Left colon (tissue), 2 donors: ENCODE data around the gene UROS. TPM values are rescaled to one million over a fixed set of nuclear protein-coding genes. Genes with fewer than 3 reads are reported as not detected.

Source experiments
- ATAC-seq: fragments of 200-7000 bp; cut with Tn5 transposase; one replicate; pipeline ENCODE4 v1.9.1; 2020; ENCODE audit warnings: mild to moderate bottlenecking, moderate library complexity
- DNase-seq, 2 donors: peaks; one replicate each; pipeline ENCODE4 v3.0.0-alpha.2; 2020
- intact Hi-C, 2 donors: fragments of 100-400 bp; cut with DNase I in 1 of 2; cut with micrococcal nuclease in 1 of 2; formaldehyde crosslinking; loops; one replicate each; pipeline versions ENCODE4 v1.11.2 to v1.14.0; 2022; cut with DNase I, micrococcal nuclease
- total RNA-seq, 2 donors: library from RNA; stranded (reverse); fragmentation: NEBNext Ultra II Directional; extraction: Animal tissue kit (Norgen Biotek cat#: 25700); gene quantifications; one replicate each; pipeline ENCODE4 v1.2.1, GENCODE V29; 2021
- donor health status: DM: no; HTN: no; CAD: no.
- donor health status: DM: yes; HTN: yes; CAD: no.

The UROS gene
- total RNA-seq, 2 donors from 2014 or later, result 21.7 to 30.5 TPM

DNA sequence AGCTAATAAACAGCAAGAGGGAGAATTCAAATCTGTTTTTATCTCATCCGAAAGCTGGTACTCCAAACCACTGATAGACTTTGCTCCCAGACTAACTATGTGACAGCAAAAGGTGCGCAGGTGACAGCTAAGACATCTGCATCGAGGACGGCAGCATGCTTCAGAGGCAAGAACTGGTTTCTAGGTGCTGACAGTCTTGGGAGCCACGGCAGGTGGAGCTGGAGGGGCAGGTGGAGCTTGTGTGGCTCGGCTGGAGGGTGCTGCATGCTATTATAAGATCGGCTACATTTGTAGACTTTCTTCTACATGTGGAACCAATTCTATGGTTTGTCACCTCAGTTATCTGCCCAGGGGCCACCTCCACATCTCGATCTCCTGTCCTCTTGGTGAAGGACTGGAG, 25.6 kb downstream of the UROS start:
- no peak for ATAC-seq
- no peak for DNase-seq
- intact Hi-C loops, result no loop called here

DNA sequence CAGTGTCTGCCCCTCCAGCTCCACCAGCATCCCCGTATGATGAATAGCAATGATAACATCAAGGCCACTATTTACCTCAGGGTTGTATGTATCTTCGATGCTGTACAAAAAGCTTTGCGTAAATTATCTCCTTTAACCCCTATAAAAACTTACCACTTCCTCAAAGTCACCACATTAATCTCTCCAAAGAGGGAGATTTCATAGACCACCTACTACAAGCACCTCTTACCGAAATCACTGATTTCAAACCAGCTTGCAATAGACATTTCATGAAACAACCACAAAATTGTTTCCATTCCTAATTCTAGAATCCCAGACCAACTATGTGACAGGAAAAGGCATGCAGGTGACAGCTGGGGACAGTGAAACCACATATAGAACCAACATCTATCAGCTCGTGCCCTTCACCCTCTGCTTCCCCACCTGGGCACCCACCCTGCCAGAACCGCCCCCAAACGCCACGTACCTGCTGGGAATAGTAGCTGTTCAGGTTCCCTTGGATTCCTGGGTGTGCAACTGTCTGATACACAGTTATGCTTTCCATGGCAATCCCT, 27.3 kb downstream of the UROS start:
- no peak for DNase-seq
- ATAC-seq, result no peak
- intact Hi-C loops, result no loop called here

DNA sequence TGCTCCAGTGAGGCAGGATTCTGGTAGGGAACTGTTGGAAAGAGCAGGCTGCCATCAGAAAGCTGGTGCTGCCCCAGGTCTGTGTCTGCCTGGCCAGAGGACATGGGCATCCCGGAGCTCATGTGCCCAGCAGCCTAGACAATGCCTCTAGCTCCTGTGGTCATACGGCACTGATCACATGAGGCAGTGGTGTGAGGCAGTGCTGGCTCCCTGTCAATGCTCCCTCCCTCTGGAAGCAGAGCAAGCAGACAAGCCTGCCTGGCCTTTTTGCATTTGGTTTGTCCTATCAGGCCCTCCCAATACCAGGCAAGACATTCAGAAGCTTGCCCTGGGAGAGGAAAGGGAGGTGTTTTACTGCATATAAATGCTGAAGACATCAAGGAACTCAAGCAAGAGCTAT, 27.9 kb downstream of the UROS start:
- no peak for ATAC-seq
- intact Hi-C loops, result no loop called here
- DNase-seq, result no peak

DNA sequence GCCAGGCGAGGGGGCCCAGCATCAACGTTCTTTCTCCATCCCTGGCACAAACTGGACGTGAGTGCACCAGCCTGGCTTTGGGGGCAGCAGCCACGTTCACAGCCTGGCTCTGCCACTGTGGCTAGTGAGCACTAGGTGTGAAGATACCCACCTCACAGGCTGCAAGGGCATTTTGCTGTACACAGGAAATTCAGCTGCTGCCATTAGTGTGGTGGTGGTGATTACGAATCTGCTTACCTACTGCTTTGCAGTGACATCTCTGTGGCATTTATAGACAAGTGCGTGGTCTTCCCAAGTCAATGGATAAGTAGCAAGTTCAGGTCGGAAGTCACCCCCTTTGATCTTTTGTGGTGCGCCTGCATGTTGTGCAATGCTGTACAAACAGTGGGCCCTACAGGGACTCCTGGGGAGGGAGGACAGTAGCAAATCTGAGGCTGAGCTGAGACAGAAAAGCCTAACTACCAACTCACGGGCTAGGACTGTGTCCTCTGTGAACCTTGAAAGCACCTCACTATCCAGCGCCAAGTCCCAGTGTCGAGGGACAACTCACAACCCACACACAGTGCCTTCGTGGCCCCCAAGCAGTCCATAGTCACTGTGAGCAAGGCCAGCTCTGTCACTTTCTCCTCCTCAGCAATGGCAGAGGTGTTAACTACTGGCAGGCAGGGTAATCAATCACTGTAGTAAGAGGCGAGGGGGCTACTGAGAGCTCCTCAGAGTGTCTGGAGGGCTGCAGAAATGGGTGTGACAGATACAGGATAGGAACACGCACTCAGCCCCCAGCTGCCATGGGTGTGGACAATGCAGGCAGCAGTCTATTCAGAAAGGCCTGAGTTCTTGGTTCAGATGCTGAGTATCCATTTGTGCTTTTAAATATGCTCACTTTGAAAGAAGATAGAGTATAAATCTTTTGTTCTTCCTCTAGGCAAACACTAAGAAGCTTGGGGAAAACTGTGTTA, 30.4 kb downstream of the UROS start:
- ATAC-seq (no peak), DNase-seq (no peak)
- intact Hi-C loops, result no loop called here

DNA sequence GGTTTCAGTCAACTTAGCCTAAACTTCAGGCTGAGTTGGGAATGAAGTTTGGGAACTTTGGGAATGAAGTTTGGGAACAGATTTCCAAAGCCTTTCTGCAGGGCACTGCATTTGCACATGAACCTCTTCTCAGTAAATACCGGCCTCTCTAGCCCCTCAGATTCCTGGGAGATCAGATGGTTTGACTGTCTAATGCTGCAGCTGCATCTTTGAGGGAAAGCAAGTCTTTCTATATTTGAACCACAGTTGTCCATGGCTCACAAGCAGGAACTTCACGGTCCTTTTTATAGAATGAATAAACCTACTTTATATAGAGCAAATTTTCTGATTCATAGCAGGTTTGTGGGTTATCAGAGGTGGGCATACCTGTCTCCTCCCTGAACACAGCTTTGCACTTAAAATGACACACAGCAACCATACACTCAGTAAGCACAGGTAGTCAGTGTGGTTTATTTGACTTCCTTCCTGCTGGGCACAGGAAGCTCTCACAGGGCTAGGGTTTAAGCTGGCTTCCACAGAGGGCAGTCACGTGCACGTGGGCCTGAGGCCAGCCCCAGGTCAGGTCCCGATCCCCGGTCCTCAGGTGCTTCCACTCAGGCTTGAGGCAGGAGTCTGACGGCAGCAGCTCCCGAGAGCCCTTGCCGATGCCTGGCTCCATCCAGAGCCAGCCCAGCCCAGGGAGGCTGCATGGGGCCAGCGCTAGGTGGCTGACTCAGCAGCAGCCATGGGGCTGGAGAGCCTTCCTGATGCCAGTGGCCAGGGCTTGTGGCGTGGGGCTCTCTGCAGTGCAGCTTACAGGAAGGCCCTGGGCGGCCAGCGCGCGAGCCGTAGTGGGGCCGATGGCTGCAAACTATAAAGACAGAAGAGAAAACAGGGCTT, 34.7 kb downstream of the UROS start:
- DNase-seq (no peak), ATAC-seq (no peak)
- intact Hi-C loops, result no loop called here

DNA sequence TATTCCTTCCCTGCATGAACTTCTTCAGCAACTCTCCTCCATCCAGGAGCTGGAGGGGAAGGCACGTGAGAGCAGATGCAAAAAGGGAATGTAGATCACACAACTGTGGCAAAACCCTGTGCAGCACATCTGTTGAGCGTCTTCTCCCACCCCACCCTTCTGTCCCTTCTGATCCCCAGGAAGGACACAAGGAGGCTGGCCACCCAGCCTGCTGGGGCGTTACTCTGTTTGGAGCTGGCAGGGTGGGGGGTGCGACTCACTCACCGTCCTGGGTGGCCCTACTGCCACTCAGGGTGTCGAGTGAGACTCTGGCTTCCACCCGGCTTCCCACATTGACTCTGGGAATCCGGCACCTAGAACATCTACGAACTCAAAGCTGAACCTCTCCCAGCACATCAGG, 37.3 kb downstream of the UROS start:
- no peak for ATAC-seq
- intact Hi-C loops, result no loop called here
- DNase-seq, result no peak

DNA sequence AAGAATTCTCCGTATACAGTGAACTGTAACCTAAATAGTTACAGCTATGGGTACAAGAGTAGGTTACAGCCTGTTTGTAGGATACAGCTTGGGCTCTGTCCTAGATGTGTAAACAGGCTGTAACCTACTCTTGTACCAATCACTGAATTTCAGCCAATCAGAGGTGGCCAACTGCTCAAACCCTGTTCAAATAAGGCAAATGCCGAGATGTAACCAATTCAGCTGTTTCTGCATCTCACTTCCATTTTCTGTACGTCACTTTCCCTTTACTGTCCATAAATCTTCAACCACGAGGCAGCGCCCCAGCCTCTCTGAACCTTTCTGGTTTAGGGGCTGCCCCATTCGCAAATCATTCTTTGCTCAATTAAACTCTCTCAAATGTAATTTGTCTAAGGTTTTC, 39.1 kb downstream of the UROS start:
- DNase-seq (no peak), ATAC-seq (no peak)
- intact Hi-C loops, result no loop called here

DNA sequence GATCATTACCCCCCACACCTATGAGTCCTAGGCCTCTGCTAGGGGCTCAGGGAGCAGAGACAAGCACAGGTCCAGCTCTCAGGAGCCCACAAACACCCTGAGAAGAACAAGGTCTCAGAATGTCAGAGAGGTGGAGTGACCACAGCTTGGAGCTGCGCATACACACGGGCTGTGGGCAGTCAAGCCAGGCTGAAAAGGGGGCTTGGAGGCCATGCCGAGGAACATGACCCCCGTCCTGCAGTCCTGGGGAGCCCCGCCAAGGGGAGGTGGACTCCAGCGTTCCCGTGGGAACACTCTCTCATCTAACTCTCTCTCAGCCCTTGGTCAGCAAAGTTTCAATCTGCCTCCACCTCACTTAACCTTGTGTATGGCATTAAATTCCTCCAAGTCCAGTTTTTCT, 39.6 kb downstream of the UROS start:
- intact Hi-C loops, result no loop called here
- DNase-seq (no peak), ATAC-seq (no peak)

DNA sequence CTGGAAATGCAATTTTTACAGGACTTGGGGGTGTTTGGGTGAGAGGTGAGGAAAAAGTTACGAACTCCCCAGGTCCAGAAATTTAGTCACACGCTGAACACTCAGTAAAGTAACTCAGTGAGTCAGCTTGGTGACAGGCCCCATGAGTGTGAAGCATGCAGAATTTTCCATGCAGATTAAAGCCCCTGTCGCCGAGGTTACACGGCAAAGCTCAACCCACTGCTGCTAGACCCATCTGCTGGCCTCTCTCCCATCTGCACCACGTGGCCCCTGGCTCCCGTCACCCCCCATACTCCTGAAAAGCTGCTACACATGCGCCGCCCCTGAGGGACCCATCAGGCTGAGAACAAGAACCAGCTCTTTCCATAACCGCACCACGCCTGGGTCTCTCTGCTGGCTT, 40.4 kb downstream of the UROS start:
- ATAC-seq (no peak), DNase-seq (no peak)
- intact Hi-C loops, result no loop called here

DNA sequence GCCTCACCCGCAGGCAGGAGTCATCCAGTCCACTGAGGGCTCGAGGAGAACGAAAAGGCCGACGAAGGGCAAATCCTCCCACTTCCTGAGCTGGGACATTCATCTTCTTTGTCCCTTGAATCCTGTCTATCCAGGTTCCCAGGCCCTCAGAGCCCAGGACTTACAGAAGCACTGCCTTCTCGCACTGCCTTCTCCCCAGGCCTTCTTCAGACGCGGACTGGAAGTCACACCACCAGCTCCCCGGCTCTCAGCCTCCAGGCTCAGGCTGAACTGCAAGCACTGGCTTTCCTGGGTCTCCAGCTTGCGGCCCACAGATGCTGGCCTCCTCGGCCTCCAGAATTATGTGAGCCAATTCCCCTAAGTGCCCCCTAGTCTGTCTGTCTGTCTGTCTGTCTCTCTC, 41.0 kb downstream of the UROS start:
- DNase-seq (no peak), ATAC-seq (no peak)
- intact Hi-C loops, result no loop called here

DNA sequence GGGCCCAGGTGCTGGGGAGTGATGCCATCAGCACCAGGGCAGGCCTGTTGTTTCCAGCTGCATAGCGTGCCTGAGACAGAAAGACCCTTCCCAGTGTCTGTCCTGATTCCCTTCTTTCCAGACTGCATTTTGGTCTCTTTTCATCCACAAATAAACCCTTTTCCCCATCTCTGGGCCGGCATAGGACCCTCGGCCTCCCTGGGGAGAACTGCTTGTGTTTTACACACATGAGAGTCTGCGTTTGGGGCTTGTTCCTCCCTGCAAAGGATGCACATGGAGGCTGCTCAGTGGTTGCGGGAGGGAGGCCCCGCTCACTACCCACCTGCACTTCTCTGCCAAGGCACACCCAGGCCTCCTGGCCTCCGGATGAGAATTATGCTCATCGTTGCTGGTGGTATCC, 41.7 kb downstream of the UROS start:
- ATAC-seq, result no peak
- intact Hi-C loops, result no loop called here
- no peak for DNase-seq

DNA sequence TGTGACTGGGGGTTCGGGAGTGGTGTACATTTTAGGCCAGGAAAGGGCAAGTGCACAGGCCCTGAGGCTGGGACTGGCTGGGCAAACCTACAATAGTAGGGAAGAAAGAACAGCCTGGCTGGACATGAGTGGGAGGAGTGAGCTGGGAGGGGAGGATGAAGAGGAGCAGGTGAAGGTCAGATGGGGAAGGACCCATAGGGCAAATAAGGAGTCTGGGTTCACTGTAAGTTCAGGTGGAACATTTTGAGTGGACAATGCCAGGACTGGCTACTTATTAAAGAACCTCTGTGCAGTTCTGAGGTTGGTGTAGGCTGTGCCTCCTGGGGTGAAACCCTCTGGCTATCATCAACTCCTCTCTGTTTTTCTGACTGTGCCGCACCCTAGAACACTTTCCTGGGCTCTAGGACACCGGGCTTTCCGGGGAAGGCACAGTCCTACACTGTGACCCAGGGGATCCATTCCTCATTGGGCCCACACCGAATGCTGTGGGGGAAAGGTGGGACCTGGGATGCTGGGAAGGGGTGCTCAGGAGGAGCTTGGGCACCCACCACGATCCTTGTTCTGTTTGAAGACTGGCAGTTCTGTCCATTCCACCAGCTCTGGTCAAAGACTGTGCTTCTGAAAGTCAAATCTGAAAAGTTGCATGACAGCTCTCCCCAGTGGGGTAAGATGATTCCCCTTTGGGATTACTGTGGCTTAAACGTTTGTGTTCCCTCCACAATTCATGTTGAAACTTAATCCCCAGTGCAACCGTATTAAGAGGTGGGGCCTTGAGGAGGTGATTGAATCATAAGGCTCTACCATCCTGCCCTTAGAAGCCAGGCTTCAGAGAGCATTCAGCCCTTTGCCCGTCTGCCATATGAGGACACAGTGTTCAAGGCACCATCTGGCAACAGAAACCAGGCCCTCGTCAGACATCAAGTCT, 43.4 kb downstream of the UROS start:
- ATAC-seq (no peak), DNase-seq (no peak)
- intact Hi-C loops, result no loop called here

DNA sequence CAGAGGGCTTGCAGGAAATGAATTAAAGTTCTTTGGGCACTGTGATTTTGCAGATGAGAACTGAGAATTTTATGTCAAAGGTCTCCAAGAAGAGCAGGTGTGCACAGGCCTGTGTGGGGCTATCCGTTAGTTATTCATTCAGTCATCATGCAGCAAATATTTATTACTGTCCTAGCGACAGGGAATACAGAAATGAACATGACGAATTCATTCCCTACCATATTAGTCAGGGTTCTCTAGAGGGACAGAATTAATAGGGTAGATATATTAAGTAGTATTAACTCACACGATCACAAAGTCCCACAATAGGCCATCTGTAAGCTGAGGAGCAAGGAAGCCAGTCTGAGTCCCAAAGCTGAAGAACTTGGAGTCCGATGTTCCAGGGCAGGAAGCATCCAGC, 44.5 kb downstream of the UROS start:
- intact Hi-C loops, result no loop called here
- no peak for DNase-seq
- ATAC-seq, result no peak

DNA sequence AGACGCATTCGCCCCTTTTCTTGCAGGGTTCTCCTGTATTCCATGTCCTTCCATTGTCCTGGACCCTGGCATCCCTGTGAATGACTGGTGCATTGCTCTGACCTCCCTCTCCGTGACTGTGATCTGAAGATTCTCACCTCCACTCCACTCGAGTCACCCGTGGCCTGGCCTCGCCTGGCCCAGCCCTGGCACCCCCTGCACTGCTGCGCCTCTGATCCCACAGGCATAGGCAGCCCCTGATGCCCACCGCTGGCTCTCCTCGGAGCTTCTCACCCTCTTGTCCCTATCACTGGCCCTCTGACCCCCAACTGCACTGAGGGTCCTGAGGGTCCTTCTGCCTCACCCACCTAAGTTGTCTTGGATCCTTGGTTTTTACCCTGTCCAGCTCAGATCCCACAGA, 45.3 kb downstream of the UROS start:
- intact Hi-C loops, result no loop called here
- DNase-seq, result no peak
- no peak for ATAC-seq

DNA sequence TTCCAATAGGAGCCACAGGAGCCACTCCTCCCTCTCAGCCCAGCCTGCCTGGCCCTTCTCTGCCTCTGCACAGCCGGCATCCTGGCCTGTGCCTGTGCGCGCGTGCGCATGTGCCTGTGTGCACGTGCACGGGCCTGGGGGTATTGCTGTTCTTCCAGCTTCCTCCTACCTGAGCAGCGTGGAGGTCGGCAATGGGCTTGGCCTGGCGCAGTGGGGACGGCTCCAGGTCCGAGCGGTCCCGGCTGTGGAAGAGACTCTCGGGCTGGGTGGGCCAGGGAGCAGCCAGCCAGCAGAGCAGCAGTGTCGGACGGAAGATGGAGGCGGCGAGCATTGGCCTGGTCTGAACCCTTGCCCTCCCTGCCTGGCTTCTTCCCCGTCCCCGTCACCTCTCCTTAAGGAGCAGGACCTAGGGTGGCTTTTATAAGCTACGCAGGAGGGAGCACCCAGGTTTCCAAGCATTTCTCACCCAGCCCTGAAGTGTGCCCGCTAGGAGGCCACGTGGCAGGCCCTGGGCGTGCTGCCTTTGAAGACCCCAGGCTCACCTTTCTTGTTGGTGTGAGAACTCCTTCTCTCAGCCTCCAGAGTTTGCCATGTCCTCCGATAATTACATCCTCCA, 47.5 kb downstream of the UROS start, which contains the start of gene MMP21:
TSS of gene MMP21 (minus strand) at position 331 of the 616 bp plus-strand sequence. CDS start at position 331, 0 bp downstream.
- no peak for ATAC-seq
- DNase-seq, result no peak
- intact Hi-C loops, result no loop called here

DNA sequence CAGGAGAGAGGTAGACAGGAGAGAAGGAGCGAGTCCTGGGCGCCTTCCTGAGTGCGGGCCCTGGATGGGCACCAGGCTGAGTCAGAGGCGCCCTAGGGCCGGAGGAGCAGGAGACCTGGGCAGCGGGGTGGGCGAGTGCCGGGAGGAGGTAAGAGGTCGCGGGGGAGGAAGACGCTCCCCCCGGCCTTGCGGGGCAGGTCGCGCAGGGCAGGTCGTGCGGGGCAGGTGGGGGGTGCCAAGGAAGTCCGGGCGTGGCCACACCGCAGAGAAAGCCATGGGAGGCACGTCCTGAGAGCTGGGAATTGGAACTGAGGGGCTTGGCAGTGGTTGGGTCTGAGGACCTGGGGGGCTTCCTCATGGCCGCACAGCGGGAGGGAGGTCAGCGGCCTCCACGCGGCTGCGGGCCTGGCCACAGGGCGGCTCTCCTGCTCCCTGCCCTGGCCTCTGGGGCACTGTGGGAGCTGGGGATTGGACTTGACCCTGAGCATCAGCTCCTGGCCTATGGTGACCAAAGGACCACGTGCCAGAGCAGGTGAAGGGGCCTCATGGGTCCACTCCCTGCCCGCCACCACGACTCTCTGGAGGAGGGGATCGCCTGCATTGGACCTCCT, 48.4 kb downstream of the UROS start:
- intact Hi-C loops, result no loop called here
- no peak for ATAC-seq

DNA sequence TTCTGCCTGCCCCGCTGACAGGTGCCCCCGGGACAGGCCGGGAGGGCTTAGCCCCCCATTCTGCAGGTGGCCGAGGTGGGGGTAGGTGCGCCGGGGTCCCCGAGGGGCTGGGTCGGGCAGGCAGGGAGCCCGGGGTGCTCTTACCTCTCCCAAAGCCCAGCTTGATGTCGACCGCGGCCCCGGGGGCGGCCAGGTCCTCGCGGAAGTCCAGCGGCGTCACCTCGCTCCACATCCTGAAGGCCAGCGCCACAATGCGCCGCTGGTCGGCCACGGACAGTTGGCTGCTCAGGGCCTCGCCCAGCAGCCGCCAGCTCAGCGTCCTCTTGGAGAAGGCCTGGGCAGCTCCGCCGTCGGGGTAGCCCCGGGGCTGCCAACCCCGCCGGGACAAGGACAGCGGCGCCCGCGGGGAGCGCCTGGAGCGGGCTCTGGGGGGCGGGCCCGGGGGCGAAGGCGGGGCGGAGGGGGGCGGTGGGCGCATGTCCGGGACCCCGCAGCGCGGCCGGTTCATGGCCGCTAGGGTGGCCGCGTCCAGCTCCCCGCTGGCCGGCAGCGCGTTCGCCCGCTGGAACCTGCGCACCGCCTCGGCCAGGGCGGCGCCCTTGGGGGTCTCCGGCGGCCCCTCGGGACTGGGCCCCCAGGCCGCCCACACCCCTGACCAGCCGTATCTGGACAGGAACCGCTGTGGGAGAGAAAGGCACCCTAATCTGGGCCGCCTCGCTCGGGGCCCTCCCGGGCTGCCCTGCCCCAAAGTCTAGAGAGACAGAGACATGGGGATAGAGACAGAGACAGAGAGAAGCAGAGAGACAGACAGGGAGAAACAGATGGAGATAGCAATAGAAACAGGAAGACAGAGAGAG, 49.1 kb downstream of the UROS start:
- intact Hi-C loops, result no loop called here
- ATAC-seq (no peak), DNase-seq (no peak)

More for the DNA sequence above, 48.4 kb downstream of the UROS start:
- no peak for DNase-seq
